Measurements from ENCODE around the gene ALAS1. TPM values are rescaled to one million over a fixed set of nuclear protein-coding genes. Genes with fewer than 3 reads are reported as not detected.

The ALAS1 gene
- total RNA-seq, 1 experiment from 2014 or later = 89.4 TPM

GRCh38 chr3:52226229-52226817 lies 28.4 kb downstream of the ALAS1 start:
- Histone ChIP-seq H3K27me3 (ENCODE audit: control insufficient read depth, insufficient read depth, low read length) (no peaks in the 10 kb centered on the region), H3K9me3 (ENCODE audit: control insufficient read depth, insufficient read depth, low read depth, low read length) (no peaks in the 10 kb centered on the region), H3K4me1 (ENCODE audit: control insufficient read depth, insufficient read depth, low read length) (no peaks in the 10 kb centered on the region), H3K27ac (ENCODE audit: low read length) (no peak overlapping the region), H3K36me3 (ENCODE audit: control insufficient read depth, insufficient read depth, low read length) (no peaks in the 10 kb centered on the region), H3K4me3 (ENCODE audit: low read depth in 2 of 2, low read length in 2 of 2) (no peak overlapping the region)
- in situ Hi-C loops (cut with HindIII; ENCODE audit: low pct_unique_long_range_greater_than_20kb, low sequenced_read_pairs) (no loop called here), intact Hi-C loops (cut with micrococcal nuclease; ENCODE audit: unreplicated experiment) (no loop called here)
- no TSS peak for BruUV-seq (replicated peaks)
- TF ChIP-seq SIN3A (IDR thresholded peaks at IDR 0.05; ENCODE audit: borderline replicate concordance, insufficient read depth, low read depth, low read length) (no peak), TCF7L2 (IDR thresholded peaks at IDR 0.05; ENCODE audit: low read depth, low read length) (no peak), POLR2AphosphoS5 (IDR thresholded peaks at IDR 0.05; ENCODE audit: low read depth, low read length) (no peak), CTCF (IDR thresholded peaks at IDR 0.05) (no peak), REST (IDR thresholded peaks at IDR 0.05; ENCODE audit: insufficient read depth in 1 of 2, low read depth in 2 of 2, low read length in 1 of 2) (no peak)
- ChIA-PET CTCF (no interaction called here), POLR2A (no interaction called here)
- ATAC-seq (no peak), DNase-seq (ENCODE audit: low read depth, low spot score) (no peak)

DNA sequence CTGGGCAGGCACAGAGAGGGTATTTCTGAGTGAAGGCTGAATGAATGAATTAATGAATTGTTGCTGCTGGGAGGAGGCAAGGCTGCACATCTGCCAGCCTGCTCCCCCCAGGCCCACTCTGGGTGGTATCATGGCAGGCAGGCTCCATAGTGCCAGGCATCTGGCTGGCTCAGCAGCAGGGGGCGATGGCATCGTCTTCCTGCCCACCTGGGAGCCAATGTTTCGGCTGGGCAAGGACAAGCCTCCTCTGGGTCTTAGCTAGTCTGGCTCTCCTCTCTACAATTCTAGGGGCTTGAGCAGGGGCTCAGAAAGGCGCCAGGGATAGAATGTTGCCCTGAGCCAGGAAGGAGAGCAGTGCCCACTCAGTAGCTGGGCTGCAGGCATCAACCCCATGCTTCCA lies 29.2 kb downstream of the ALAS1 start:
- no TSS peak for BruUV-seq (replicated peaks)
- POLR2A ChIA-PET = no interaction called here
- no peak for ATAC-seq
- intact Hi-C loops (cut with micrococcal nuclease; ENCODE audit: unreplicated experiment) = no loop called here
- Histone ChIP-seq H3K36me3 (ENCODE audit: control insufficient read depth, insufficient read depth, low read length) (no peaks in the 10 kb centered on the region), H3K27me3 (ENCODE audit: control insufficient read depth, insufficient read depth, low read length) (no peaks in the 10 kb centered on the region), H3K27ac (ENCODE audit: low read length) (no peak overlapping the region), H3K4me1 (ENCODE audit: control insufficient read depth, insufficient read depth, low read length) (no peaks in the 10 kb centered on the region), H3K4me3 (ENCODE audit: low read depth in 2 of 2, low read length in 2 of 2) (no peak overlapping the region), H3K9me3 (ENCODE audit: control insufficient read depth, insufficient read depth, low read depth, low read length) (no peaks in the 10 kb centered on the region)
- in situ Hi-C loops (cut with HindIII; ENCODE audit: low pct_unique_long_range_greater_than_20kb, low sequenced_read_pairs) = no loop called here
- TF ChIP-seq CTCF (IDR thresholded peaks at IDR 0.05) (no peak), SIN3A (IDR thresholded peaks at IDR 0.05; ENCODE audit: borderline replicate concordance, insufficient read depth, low read depth, low read length) (no peak), REST (IDR thresholded peaks at IDR 0.05; ENCODE audit: insufficient read depth in 1 of 2, low read depth in 2 of 2, low read length in 1 of 2) (no peak), POLR2AphosphoS5 (IDR thresholded peaks at IDR 0.05; ENCODE audit: low read depth, low read length) (no peak), TCF7L2 (IDR thresholded peaks at IDR 0.05; ENCODE audit: low read depth, low read length) (no peak)
- CTCF ChIA-PET = interaction anchor here (0.6 kb wide), 1 partner anchor 70 kb away, joined by 5 read pairs; no protein-coding TSS in a partner anchor
- DNase-seq (ENCODE audit: low read depth, low spot score) = no peak
